Right lobe of liver (tissue), 4 donors: ENCODE measurements around the gene PRKCA.

Experiments
- CTCF ChIP-seq, 4 donors: fragments of 200-600 bp in 3 of 4; fragments of 450-650 bp in 1 of 4; IDR thresholded peaks; one replicate each; pipeline versions ENCODE4 v1.5.1 to v1.8.0; 2016 to 2022; ENCODE audit warnings: antibody characterized with exemption in 4 of 4, mild to moderate bottlenecking in 2 of 4
- POLR2A ChIP-seq: fragments of 450-650 bp; IDR thresholded peaks from one replicate; pipeline ENCODE4 v1.6.1; 2017; ENCODE audit warnings: antibody characterized with exemption, mild to moderate bottlenecking
- donor health status: DM: no; HTN: no; CAD: no.
- donor health status: DM: no; HTN: no; CAD: no.
- donor health status: DM: no; HTN: yes; CAD: no.

- no peak for TF ChIP-seq CTCF (IDR thresholded peaks at IDR 0.05)
- TF ChIP-seq POLR2A = no peak
Observed at GRCh38 chr17:66670206-66670605, 367.8 kb downstream of the PRKCA start.
